Hematopoietic multipotent progenitor cell treated with erythropoietin and hydrocortisone succinate and interleukin-3 and kit ligand, for 8 days (in vitro differentiated cells): ENCODE results near the gene SLC7A11.

ENCODE experiments used
- DNase-seq: peaks from one replicate; pipeline ENCODE4 v3.0.0-alpha.2; 2015

SLC7A11 gene

GRCh38 chr4:138158746-138159297 lies 83.3 kb downstream of the SLC7A11 start:
- no peak for DNase-seq

GRCh38 chr4:138140879-138141278 lies 101.3 kb downstream of the SLC7A11 start:
- no peak for DNase-seq

- DNase-seq = no peak
Observed at GRCh38 chr4:138138774-138139173, 103.4 kb downstream of the SLC7A11 start.

- DNase-seq = no peak
Observed at GRCh38 chr4:138135610-138136009, 106.5 kb downstream of the SLC7A11 start.

DNA sequence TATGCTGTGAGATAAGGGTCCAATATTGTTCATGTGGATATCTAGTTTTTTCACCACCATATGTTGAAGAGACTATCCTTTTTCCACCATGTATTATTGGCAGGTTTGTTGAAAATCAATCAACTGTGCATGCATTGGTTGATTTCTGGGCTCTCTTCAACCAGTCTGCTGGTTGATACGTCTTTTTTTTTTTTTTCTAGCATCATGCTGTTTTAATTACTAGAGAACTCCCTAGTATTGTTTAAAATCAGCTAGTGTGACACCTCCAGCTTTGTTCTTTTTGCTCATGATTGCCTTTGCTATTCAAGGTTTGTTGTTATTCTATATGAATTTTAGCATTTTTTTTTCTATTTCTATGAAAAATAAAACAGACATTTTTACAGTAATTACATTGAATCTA lies 123.9 kb downstream of the SLC7A11 start:
- no peak for DNase-seq

DNA sequence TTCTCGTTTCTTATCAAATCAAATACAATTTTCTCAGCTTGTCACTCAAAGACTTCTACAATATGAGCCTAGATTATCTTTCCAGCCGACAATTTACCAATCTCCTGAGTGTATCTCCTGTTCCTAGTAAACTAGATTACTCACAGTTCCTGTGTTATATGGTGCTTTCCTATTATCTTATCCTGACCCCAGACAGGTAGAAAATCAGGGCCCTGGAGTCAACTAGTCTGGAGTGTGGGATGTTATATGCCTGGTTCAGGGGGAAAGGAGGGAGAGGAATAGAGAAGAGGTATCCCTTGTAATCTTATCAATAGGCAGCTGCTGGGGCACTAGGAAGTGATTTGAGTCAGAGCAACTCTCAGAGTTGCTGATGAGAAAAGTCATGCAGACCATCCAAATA lies 127.1 kb downstream of the SLC7A11 start:
- no peak for DNase-seq

- no peak for DNase-seq
Observed at GRCh38 chr4:138114434-138114833, 127.7 kb downstream of the SLC7A11 start.
